GM12878 (cell line): ENCODE data around the gene RASA4B. TPM values are rescaled to one million over a fixed set of nuclear protein-coding genes. Genes with fewer than 3 reads are reported as not detected.
"Not testable (repeated sequence)": the region's sequence is repeated elsewhere in the genome, so short reads cannot be mapped to it uniquely, and the experiment has no call there.

Experiments
- ATAC-seq: fragments of 200-7000 bp; cut with Tn5 transposase; 3 replicates; pipeline ENCODE4 v1.9.1; 2020; ENCODE audit warnings: mild to moderate bottlenecking, moderate library complexity
- BruUV-seq: library from RNA; stranded (reverse); fragments of 400-500 nt; replicated peaks from 2 replicates; lab custom pipeline; 2021; lab: Mats Ljungman, UMichigan
- CTCF ChIA-PET: fragments of 300-600 bp; sonication (Branson Sonifier 250); formaldehyde crosslinking; extraction: SDS; loops from one replicate; lab custom pipeline; 2021; ENCODE audit warnings: inconsistent platforms; lab: Yijun Ruan, JAX
- POLR2A ChIA-PET: fragments of 350-600 bp; formaldehyde crosslinking; extraction: SDS; loops from one replicate; lab custom pipeline; 2021; ENCODE audit warnings: inconsistent platforms; lab: Charles Lee
- RAD21 ChIA-PET: fragments of 300-600 bp; sonication (Branson Sonifier 250); formaldehyde crosslinking; loops from one replicate; lab custom pipeline; 2023; ENCODE audit warnings: antibody characterized with exemption; ENCODE audit not compliant: unreplicated experiment; lab: Charles Lee
- SMC1A ChIA-PET: fragments of 300-600 bp; sonication (Branson Sonifier 250); formaldehyde crosslinking; loops from one replicate; lab custom pipeline; 2023; ENCODE audit not compliant: unreplicated experiment, uncharacterized antibody; lab: Charles Lee
- DNase-seq: peaks from one replicate; pipeline ENCODE4 v3.0.0-alpha.2; 2011; ENCODE audit warnings: low read depth, low spot score
- FAIRE-seq: peaks from 3 replicates; lab custom pipeline; 2011; peaks lifted over from hg19 to GRCh38; lab: Jason Lieb, UNC
- H2AFZ ChIP-seq: 2 replicates; pipeline ENCODE4 v1.6.0; 2011; ENCODE audit warnings: low read depth, low read length, control low read depth; ENCODE audit not compliant: control insufficient read depth
- H3K27ac ChIP-seq: 2 replicates; pipeline ENCODE4 v1.5.1; 2011; ENCODE audit warnings: control low read depth; ENCODE audit not compliant: control insufficient read depth, insufficient read depth
- H3K27me3 ChIP-seq, 2 experiments: replicated peaks in 1 of 2; 2 replicates each; pipeline versions ENCODE4 v1.6.0 to v1.6.1; 2011; ENCODE audit warnings: low read length in 1 of 2; ENCODE audit not compliant: control insufficient read depth in 2 of 2, insufficient read depth in 2 of 2
- H3K36me3 ChIP-seq, 2 experiments: 2 replicates each; pipeline ENCODE4 v1.5.1; 2011; ENCODE audit warnings: low read length in 1 of 2; ENCODE audit not compliant: control insufficient read depth in 2 of 2, insufficient read depth in 2 of 2
- H3K4me1 ChIP-seq: 2 replicates; pipeline ENCODE4 v1.6.1; 2011; ENCODE audit warnings: mild to moderate bottlenecking, low read length, moderate library complexity, mixed read lengths; ENCODE audit not compliant: control insufficient read depth, insufficient read depth
- H3K4me2 ChIP-seq: 2 replicates; pipeline ENCODE4 v1.6.0; 2011; ENCODE audit warnings: control low read depth; ENCODE audit not compliant: control insufficient read depth, insufficient read depth
- H3K4me3 ChIP-seq: fragments of 200-600 bp; sonication (generic); 2 replicates; pipeline ENCODE4 v1.5.1; 2016
- H3K79me2 ChIP-seq: 2 replicates; pipeline ENCODE4 v1.6.0; 2011; ENCODE audit warnings: low read length; ENCODE audit not compliant: control insufficient read depth, insufficient read depth
- H3K9ac ChIP-seq: 2 replicates; pipeline ENCODE4 v1.8.0; 2011; ENCODE audit warnings: low read length, control low read depth, mixed read lengths; ENCODE audit not compliant: control insufficient read depth, insufficient read depth
- H3K9me3 ChIP-seq: replicated peaks from 3 replicates; pipeline ENCODE4 v1.5.1; 2011; ENCODE audit warnings: mild to moderate bottlenecking, low read length; ENCODE audit not compliant: control insufficient read depth, insufficient read depth
- H4K20me1 ChIP-seq: 2 replicates; pipeline ENCODE4 v1.6.0; 2011; ENCODE audit not compliant: control insufficient read depth, insufficient read depth
- BACH1 ChIP-seq: fragments of 450-650 bp; IDR thresholded peaks from 2 replicates; pipeline ENCODE4 v1.6.1; 2017; ENCODE audit warnings: mild to moderate bottlenecking, borderline replicate concordance
- BHLHE40 ChIP-seq, 2 experiments: fragments of 450-650 bp in 1 of 2; IDR thresholded peaks; 2 replicates each; pipeline ENCODE4 v1.6.1; 2011 to 2017; ENCODE audit warnings: low read depth in 2 of 2, borderline replicate concordance in 1 of 2, improper control_type of control experiment in 1 of 2, low read length in 1 of 2, mild to moderate bottlenecking in 1 of 2
- GABPA ChIP-seq: IDR thresholded peaks from 2 replicates; pipeline ENCODE4 v1.6.1; 2014; ENCODE audit warnings: antibody characterized with exemption, low read depth, mild to moderate bottlenecking, inconsistent platforms
- HCFC1 ChIP-seq: fragments of 150-350 bp; IDR thresholded peaks from 2 replicates; pipeline ENCODE4 v1.6.1; 2014; ENCODE audit warnings: low read length
- IKZF1 ChIP-seq: fragments of 450-650 bp; conservative IDR thresholded peaks from 2 replicates; pipeline ENCODE4 v1.6.1; 2017; ENCODE audit warnings: antibody characterized with exemption, mild to moderate bottlenecking
- TAF1 ChIP-seq: IDR thresholded peaks from 2 replicates; pipeline ENCODE4 v1.6.1; 2011; ENCODE audit warnings: mild to moderate bottlenecking, low read depth, low read length, borderline replicate concordance
- WGBS: methylation state at CpG from one replicate; pipeline ENCODE4 v1.1.6; 2016; ENCODE audit warnings: low lambda C conversion rate; ENCODE audit not compliant: insufficient replicate concordance, insufficient coverage; ENCODE audit errors: missing lambda C conversion rate; 5-methylcytosine and 5-hydroxymethylcytosine counted together
- in situ Hi-C: fragments of 300-500 bp; cut with MboI; formaldehyde crosslinking; loops from 9 replicates; pipeline ENCODE4 v1.14.3; 2018; ENCODE audit warnings: mixed read lengths
- intact Hi-C: fragments of 100-400 bp; cut with micrococcal nuclease; formaldehyde crosslinking; loops from one replicate; pipeline ENCODE4 v1.14.2; 2022; ENCODE audit not compliant: unreplicated experiment
- polyA plus RNA-seq, 11 experiments: library from polyadenylated mRNA; depleted of rRNA in 4 of 11; unstranded in 6 of 11; stranded (reverse) in 5 of 11; fragments of >200 nt; fragmentation: Nextera tagmentation in 4 of 11; fragmentation: Illumina TruSeq in 1 of 11; extraction: Ambion mirVana in 4 of 11; extraction: Trizol in 1 of 11; gene quantifications; 1 replicate in 1 of 11; 2 replicates in 10 of 11; pipeline versions ENCODE4 v1.2.1 to v1.2.3, GENCODE V29; 2011 to 2016; ENCODE audit warnings: inconsistent platforms in 2 of 11, missing spikeins in 2 of 11, low read depth in 1 of 11
- total RNA-seq, 4 experiments: library from RNA; depleted of rRNA in 3 of 4; stranded (reverse); fragments of >200 nt in 3 of 4; fragmentation: Illumina TruSeq in 1 of 4; extraction: Trizol in 1 of 4; gene quantifications; 2 replicates each; pipeline versions ENCODE4 v1.2.1 to v1.2.3, GENCODE V29; 2013 to 2021
- TF ChIP-seq, protein P1 (sequence below), 3 experiments: IDR thresholded peaks in 2 of 3; conservative IDR thresholded peaks in 1 of 3; 2 replicates each; pipeline ENCODE4 v1.5.1; 2011; ENCODE audit warnings: low read depth in 3 of 3, low read length in 3 of 3, mild to moderate bottlenecking in 3 of 3, control low read depth in 2 of 3, moderate library complexity in 2 of 3, inconsistent platforms in 1 of 3, mixed read lengths in 1 of 3; ENCODE audit not compliant: control insufficient read depth in 2 of 3, insufficient read depth in 1 of 3; ENCODE audit errors: extremely low read depth in 1 of 3

RASA4B gene
- total and polyA plus RNA-seq, 10 of the 15 experiments (the other 5 are each of a cell fraction or from before 2014, with no cell fraction given), result 0.10 to 16.4 (median 6.4) TPM

DNA sequence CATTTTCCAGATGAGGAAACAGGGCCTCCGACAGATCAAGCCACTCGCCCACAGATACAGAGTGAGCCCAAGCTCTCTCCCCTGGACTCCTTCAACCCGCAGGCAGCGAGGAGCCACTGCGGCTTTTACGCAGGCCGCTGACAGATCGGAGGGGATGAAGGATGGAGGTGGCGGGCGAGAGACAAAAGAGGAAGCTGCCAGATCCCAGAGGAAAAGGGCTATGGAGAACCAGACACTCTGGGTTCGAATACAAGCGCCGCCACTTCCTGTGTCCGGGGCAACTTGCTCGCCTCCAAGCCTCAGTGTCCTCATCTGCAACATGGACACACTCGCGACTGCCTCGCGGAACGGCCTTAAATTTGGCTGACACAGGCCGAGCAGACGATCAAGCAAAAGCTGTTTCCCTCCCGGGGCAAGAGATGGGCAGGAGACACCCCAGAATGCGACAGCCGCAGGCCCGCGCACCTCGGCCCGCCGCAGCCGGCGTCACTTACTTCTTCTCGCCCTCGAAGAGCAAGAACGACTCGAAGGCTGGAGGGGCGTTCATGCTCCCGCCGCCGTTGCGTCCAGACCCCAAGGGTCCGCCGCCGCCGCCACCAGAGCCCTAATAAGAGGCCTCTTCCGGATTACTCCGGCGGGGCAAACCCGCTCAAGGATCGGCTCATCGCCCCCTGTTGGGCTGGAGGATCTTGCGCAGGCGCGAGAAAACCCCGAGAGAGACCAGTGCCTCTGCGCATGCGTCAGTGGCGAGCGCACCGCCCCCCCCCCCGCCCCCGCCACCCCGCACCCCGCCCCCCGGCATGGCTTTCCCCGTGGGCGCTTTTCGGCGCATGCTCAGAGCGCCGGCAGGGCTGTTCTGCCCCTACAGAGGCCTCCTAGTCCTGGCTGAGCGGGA is 39.0 kb downstream of the RASA4B start, which contains the start of gene POLR2J (continued):
- TF ChIP-seq TAF1 (peak; percentile 43; the same call in 1 of the 2 replicates), GABPA (peak; percentile 75; the same call in 1 of the 2 replicates), IKZF1 (0 out of 2 replicates have a peak, but pooled peaks have one; percentile 22), BHLHE40 (IDR thresholded peaks at IDR 0.05; ENCODE audit: borderline replicate concordance in 1 of 2, low read depth in 2 of 2, low read length in 1 of 2) (peak in 1 of 2 experiments; percentile 14; a peak in 1 of 4 replicates), BACH1 (peak; percentile 18; the same call in 1 of the 2 replicates), HCFC1 (peak; percentile 33; the same call in 1 of the 2 replicates)
- TF ChIP-seq, protein P1, sequence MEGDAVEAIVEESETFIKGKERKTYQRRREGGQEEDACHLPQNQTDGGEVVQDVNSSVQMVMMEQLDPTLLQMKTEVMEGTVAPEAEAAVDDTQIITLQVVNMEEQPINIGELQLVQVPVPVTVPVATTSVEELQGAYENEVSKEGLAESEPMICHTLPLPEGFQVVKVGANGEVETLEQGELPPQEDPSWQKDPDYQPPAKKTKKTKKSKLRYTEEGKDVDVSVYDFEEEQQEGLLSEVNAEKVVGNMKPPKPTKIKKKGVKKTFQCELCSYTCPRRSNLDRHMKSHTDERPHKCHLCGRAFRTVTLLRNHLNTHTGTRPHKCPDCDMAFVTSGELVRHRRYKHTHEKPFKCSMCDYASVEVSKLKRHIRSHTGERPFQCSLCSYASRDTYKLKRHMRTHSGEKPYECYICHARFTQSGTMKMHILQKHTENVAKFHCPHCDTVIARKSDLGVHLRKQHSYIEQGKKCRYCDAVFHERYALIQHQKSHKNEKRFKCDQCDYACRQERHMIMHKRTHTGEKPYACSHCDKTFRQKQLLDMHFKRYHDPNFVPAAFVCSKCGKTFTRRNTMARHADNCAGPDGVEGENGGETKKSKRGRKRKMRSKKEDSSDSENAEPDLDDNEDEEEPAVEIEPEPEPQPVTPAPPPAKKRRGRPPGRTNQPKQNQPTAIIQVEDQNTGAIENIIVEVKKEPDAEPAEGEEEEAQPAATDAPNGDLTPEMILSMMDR (IDR thresholded peaks at IDR 0.05 in 2 of 3, conservative IDR thresholded peaks at IDR 0.05 in 1 of 3; ENCODE audit: control insufficient read depth in 2 of 3, extremely low read depth in 1 of 3, insufficient read depth in 1 of 3, low read depth in 3 of 3, low read length in 3 of 3), result peak in 2 of 3 experiments; percentile 6 to 16; a peak in 1 of 6 replicates

DNA sequence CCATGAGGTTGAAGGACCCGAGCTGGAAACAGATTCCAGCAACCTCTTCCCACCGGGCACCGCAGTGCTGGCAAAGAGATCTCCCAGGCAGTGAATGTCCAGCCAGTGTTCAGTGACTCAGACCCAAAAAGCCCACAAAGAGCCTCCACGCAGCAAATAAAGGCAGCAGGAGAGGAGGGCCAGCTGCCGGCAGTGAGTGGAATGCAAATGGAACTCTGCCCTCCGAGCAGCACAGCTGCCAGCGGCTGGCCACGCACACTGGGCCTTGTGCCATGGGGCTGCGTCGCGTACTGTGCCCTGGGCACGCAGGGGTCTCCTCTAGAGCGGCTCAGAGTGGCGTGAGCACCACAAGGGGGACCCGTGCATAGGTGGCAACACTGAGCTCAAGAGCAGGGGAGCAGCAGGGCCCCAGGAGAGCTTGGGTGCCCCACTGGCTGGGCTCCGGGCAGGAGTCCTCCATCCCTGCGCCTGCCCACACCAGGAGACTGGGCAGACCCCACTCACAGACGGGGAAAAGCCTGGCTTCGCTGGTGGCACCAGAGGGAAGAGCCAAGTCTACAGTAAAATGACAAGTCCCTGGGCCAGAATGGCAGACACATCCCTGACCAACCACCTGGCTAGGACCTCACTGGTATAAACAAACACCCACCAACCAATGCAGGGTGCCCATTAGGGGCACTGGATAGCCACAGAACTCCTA is 42.7 kb downstream of the RASA4B start:
- SMC1A ChIA-PET, in situ Hi-C loops, H3K4me3 ChIP-seq, intact Hi-C loops, H3K9me3 ChIP-seq, ATAC-seq, H3K9ac ChIP-seq, H3K4me2 ChIP-seq, H4K20me1 ChIP-seq, CTCF ChIA-PET, POLR2A ChIA-PET, DNase-seq, H3K27ac ChIP-seq, H3K79me2 ChIP-seq, FAIRE-seq, H3K4me1 ChIP-seq, H2AFZ ChIP-seq, H3K27me3 ChIP-seq, RAD21 ChIA-PET: not testable (repeated sequence)
- 97% methylated on average over 9 of the region's 19 CpGs for WGBS
- BruUV-seq, result TSS peak; percentile 22
- peaks cover 6 to 16% of the 10 kb centered on the region in 2 experiments for H3K36me3 ChIP-seq

DNA sequence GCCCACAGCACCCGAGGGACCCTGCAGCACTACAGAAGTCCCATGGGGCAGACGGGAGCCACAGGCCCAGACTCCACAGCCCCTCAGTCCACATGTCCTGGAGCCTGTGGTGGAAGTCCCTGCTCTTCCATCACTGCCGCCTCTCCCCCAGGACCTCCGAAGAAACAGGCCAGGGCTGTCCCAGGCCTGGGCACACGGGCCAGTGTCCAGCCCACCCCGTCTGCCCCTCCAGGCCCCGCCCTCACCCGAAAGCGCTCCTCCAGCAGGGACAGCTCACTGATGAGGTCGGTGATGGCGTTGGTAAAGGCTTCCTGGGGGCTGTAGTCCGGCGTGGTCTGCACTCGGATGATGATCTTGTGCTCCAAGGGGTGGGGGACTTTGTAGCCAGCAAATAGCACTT is 43.5 kb downstream of the RASA4B start:
- H4K20me1 ChIP-seq, H3K27ac ChIP-seq, BruUV-seq, intact Hi-C loops, H3K79me2 ChIP-seq, H3K27me3 ChIP-seq, FAIRE-seq, H3K4me2 ChIP-seq, H3K9ac ChIP-seq, H2AFZ ChIP-seq, H3K4me1 ChIP-seq, CTCF ChIA-PET, in situ Hi-C loops, POLR2A ChIA-PET, RAD21 ChIA-PET, SMC1A ChIA-PET, H3K4me3 ChIP-seq, ATAC-seq, H3K9me3 ChIP-seq, DNase-seq: not testable (repeated sequence)
- H3K36me3 ChIP-seq, result peaks cover 6 to 19% of the 10 kb centered on the region in 2 experiments
- 83% methylated on average over 6 of the region's 14 CpGs for WGBS
